PC-9 (cell line): ENCODE data around the gene IFT122. TPM values are rescaled to one million over a fixed set of nuclear protein-coding genes. Genes with fewer than 3 reads are reported as not detected.

ENCODE experiments used
- BruUV-seq: library from RNA; stranded (reverse); fragments of 400-500 nt; replicated peaks from 2 replicates; lab custom pipeline; 2021; lab: Mats Ljungman, UMichigan
- CTCF ChIA-PET: fragments of 300-600 bp; sonication (Branson Sonifier 250); formaldehyde crosslinking; loops from one replicate; lab custom pipeline; 2022; ENCODE audit warnings: antibody characterized with exemption; lab: Charles Lee
- POLR2A ChIA-PET: fragments of 300-600 bp; sonication (Branson Sonifier 250); formaldehyde crosslinking; loops from one replicate; lab custom pipeline; 2022; ENCODE audit warnings: antibody characterized with exemption; ENCODE audit not compliant: unreplicated experiment; lab: Charles Lee
- DNase-seq, 2 experiments: peaks; one replicate each; pipeline versions ENCODE4 v3.0.0 to v3.0.0-alpha.2; 2015 to 2022; ENCODE audit warnings: mixed read lengths in 1 of 2
- H2AFZ ChIP-seq: fragments of 200-600 bp; sonication (generic); 2 replicates; pipeline ENCODE4 v1.8.1; 2017; ENCODE audit warnings: antibody characterized with exemption
- H3F3A ChIP-seq: fragments of 200-600 bp; sonication (generic); 2 replicates; pipeline ENCODE4 v1.8.1; 2017; ENCODE audit warnings: antibody characterized with exemption, mild to moderate bottlenecking, low read depth; ENCODE audit not compliant: insufficient read depth
- H3K27ac ChIP-seq: fragments of 200-600 bp; sonication (generic); 2 replicates; pipeline ENCODE4 v1.6.1; 2016; ENCODE audit warnings: mixed run types
- H3K27me3 ChIP-seq: fragments of 200-600 bp; sonication (generic); 2 replicates; pipeline ENCODE4 v1.6.1; 2016; ENCODE audit warnings: low read depth, mixed run types; ENCODE audit not compliant: insufficient read depth
- H3K36me3 ChIP-seq: fragments of 200-600 bp; sonication (generic); 2 replicates; pipeline ENCODE4 v1.6.1; 2016; ENCODE audit warnings: low read depth, mixed run types
- H3K4me1 ChIP-seq: fragments of 200-600 bp; sonication (generic); replicated peaks from 2 replicates; pipeline ENCODE4 v1.6.1; 2016; ENCODE audit warnings: mixed run types; ENCODE audit not compliant: insufficient read depth
- H3K4me2 ChIP-seq: fragments of 200-600 bp; sonication (generic); 2 replicates; pipeline ENCODE4 v1.6.1; 2017; ENCODE audit warnings: mixed run types
- H3K4me3 ChIP-seq: fragments of 200-600 bp; sonication (generic); 2 replicates; pipeline ENCODE4 v1.6.1; 2016; ENCODE audit warnings: mixed run types
- H3K79me2 ChIP-seq: fragments of 200-600 bp; sonication (generic); 2 replicates; pipeline ENCODE4 v1.6.1; 2017; ENCODE audit warnings: low read depth, mixed run types
- H3K9me2 ChIP-seq: fragments of 200-600 bp; sonication (generic); 2 replicates; pipeline ENCODE4 v1.8.1; 2017; ENCODE audit warnings: mild to moderate bottlenecking; ENCODE audit not compliant: insufficient read depth
- H3K9me3 ChIP-seq: fragments of 200-600 bp; sonication (generic); 2 replicates; pipeline ENCODE4 v1.8.1; 2016; ENCODE audit warnings: low read depth; ENCODE audit not compliant: insufficient read depth
- H4K20me1 ChIP-seq: fragments of 200-600 bp; sonication (generic); 2 replicates; pipeline ENCODE4 v1.8.1; 2017; ENCODE audit not compliant: insufficient read depth
- CTCF ChIP-seq: fragments of 200-600 bp; sonication (generic); conservative IDR thresholded peaks from 2 replicates; pipeline ENCODE4 v1.6.1; 2017; ENCODE audit warnings: mixed run types, antibody characterized with exemption, mild to moderate bottlenecking, moderate library complexity
- EZH2 ChIP-seq: fragments of 200-600 bp; sonication (generic); IDR thresholded peaks from 2 replicates; pipeline ENCODE4 v1.8.0; 2017; ENCODE audit warnings: antibody characterized with exemption, low read depth
- intact Hi-C: fragments of 100-400 bp; cut with micrococcal nuclease; formaldehyde crosslinking; loops from one replicate; pipeline ENCODE4 v1.10.0; 2022; ENCODE audit not compliant: unreplicated experiment
- total RNA-seq: library from RNA; stranded (reverse); gene quantifications from 2 replicates; pipeline ENCODE4 v1.2.3, GENCODE V29; 2021

IFT122 gene
- total RNA-seq, 1 experiment from 2014 or later: 55.6 TPM

- no peak for TF ChIP-seq CTCF
- ChIA-PET CTCF (no interaction called here), POLR2A (interaction anchor here (0.6 kb wide), 1 partner anchor 15 kb away, joined by 3 read pairs; no protein-coding TSS in a partner anchor)
- Histone ChIP-seq H3K36me3 (no peaks in the 10 kb centered on the region), H3K4me2 (no peak overlapping the region), H3F3A (no peaks in the 10 kb centered on the region; the same call in 1 of the 2 replicates), H3K9me3 (no peaks in the 10 kb centered on the region), H2AFZ (no peak overlapping the region), H3K9me2 (no peaks in the 10 kb centered on the region), H3K4me1 (peaks cover 23% of the 10 kb centered on the region), H3K27me3 (no peaks in the 10 kb centered on the region), H3K27ac (no peak overlapping the region), H3K4me3 (no peak overlapping the region), H4K20me1 (no peaks in the 10 kb centered on the region), H3K79me2 (no peaks in the 10 kb centered on the region)
- BruUV-seq: no TSS peak
- intact Hi-C loops: no loop called here
- DNase-seq: no peak
Measured at GRCh38 chr3:129554356-129555152, 114.5 kb downstream of the IFT122 start.

- TF ChIP-seq EZH2: no peak
- no peak for TF ChIP-seq CTCF
- H3K4me3 ChIP-seq: no peak overlapping the region
- no peak overlapping the region for H3K27ac ChIP-seq
- peaks cover 17% of the 10 kb centered on the region for H3K4me1 ChIP-seq
- H3K4me2 ChIP-seq: no peak overlapping the region
- no peaks in the 10 kb centered on the region for H3K36me3 ChIP-seq
- CTCF ChIA-PET: interaction anchor here (0.6 kb wide), 1 partner anchor 15 kb away, joined by 3 read pairs; no protein-coding TSS in a partner anchor
- DNase-seq: no peak
- no peak overlapping the region for H2AFZ ChIP-seq
- H4K20me1 ChIP-seq: no peaks in the 10 kb centered on the region
- H3F3A ChIP-seq: no peaks in the 10 kb centered on the region; the same call in 1 of the 2 replicates
- no peaks in the 10 kb centered on the region for H3K9me3 ChIP-seq
- no peaks in the 10 kb centered on the region for H3K79me2 ChIP-seq
- no peaks in the 10 kb centered on the region for H3K9me2 ChIP-seq
- no peaks in the 10 kb centered on the region for H3K27me3 ChIP-seq
- no TSS peak for BruUV-seq
- POLR2A ChIA-PET: no interaction called here
- intact Hi-C loops: no loop called here
Measured at GRCh38 chr3:129555153-129555550, 115.1 kb downstream of the IFT122 start.

- H3K36me3 ChIP-seq: no peaks in the 10 kb centered on the region
- H3K27me3 ChIP-seq: no peaks in the 10 kb centered on the region
- POLR2A ChIA-PET: no interaction called here
- no peaks in the 10 kb centered on the region for H3K9me3 ChIP-seq
- BruUV-seq: no TSS peak
- H3F3A ChIP-seq: peaks cover 4% of the 10 kb centered on the region; the same call in 1 of the 2 replicates
- H3K9me2 ChIP-seq: no peaks in the 10 kb centered on the region
- H3K4me2 ChIP-seq: no peak overlapping the region
- intact Hi-C loops: no loop called here
- H3K27ac ChIP-seq: no peak overlapping the region
- no peaks in the 10 kb centered on the region for H3K79me2 ChIP-seq
- H3K4me1 ChIP-seq: peaks cover 22% of the 10 kb centered on the region
- no peak overlapping the region for H3K4me3 ChIP-seq
- CTCF ChIA-PET: interaction anchor here (0.6 kb wide), 1 partner anchor 15 kb away, joined by 3 read pairs; no protein-coding TSS in a partner anchor
- no peak overlapping the region for H2AFZ ChIP-seq
- no peaks in the 10 kb centered on the region for H4K20me1 ChIP-seq
- no peak for DNase-seq
- TF ChIP-seq CTCF: no peak
- TF ChIP-seq EZH2: no peak
Measured at GRCh38 chr3:129555616-129556357, 115.8 kb downstream of the IFT122 start.
